Measurements from ENCODE around the gene METTL4. TPM values are rescaled to one million over a fixed set of nuclear protein-coding genes. Genes with fewer than 3 reads are reported as not detected.
A peak's percentile ranks its signal among the peaks of the same experiment; 100 is the strongest.

METTL4 gene
- total RNA-seq, 1 donor from 2014 or later: 9.0 TPM

DNA sequence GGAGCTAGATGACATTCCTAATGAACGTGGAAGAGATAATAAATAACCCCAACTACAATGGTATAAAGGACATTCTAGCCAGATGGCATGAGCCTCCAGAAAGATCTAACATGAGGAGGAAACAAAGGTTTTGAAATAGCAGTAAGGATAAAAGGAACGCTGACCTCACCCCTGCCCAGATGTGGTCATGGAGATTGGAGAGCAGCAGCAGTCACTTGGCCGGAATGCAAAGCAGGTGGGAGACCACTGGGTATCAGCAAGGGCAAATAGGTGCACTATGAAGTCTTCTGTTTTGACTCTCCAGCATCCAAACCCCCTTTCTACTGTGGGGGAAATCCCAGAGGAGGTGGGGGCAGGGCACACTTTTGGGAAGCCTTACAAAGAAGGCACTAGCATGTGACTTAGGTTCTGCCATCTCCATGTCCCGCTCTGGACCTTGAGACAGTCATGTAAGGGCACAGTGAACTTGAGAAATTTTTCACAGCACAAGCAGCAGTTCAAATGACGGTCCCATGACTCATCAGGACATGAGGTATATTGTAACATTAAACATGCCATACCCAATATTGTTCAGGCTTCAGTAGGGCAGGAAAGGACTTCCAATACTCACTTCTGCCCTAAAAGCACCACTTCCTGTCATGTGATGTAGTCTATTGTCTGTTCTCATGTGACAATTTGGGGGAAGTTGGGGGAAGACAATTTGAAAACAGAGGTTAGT lies 55.2 kb downstream of the METTL4 start:
- Histone ChIP-seq H3K9me3 (ENCODE audit: insufficient read depth, low read depth, low read length) (no peaks in the 10 kb centered on the region), H3K4me1 (ENCODE audit: insufficient read depth, low read length) (peaks cover 19% of the 10 kb centered on the region), H4K20me1 (ENCODE audit: insufficient read depth, low read length) (no peaks in the 10 kb centered on the region), H2AFZ (ENCODE audit: low read depth, low read length) (peak overlapping the region; percentile 37), H3K27me3 (ENCODE audit: insufficient read depth, low read length) (no peaks in the 10 kb centered on the region), H3K27ac (ENCODE audit: low read depth, low read length) (peak overlapping the region; percentile 97), H3K4me3 (ENCODE audit: insufficient read depth, low read depth, low read length) (peak overlapping the region; percentile 7), H3K4me2 (ENCODE audit: low read length) (peak overlapping the region; percentile 74), H3K36me3 (ENCODE audit: insufficient read depth, low read length) (no peaks in the 10 kb centered on the region), H3K9ac (ENCODE audit: low read length) (peak overlapping the region; percentile 71), H3K79me2 (ENCODE audit: insufficient read depth, low read length) (no peaks in the 10 kb centered on the region)
- peaks cover 29% of the 10 kb centered on the region for H3K4me1 Mint-ChIP-seq (ENCODE audit: low read depth, unreplicated experiment)
- H3K36me3 Mint-ChIP-seq (ENCODE audit: low read depth, unreplicated experiment): no peaks in the 10 kb centered on the region
- H3K27ac Mint-ChIP-seq (ENCODE audit: unreplicated experiment): peak overlapping the region; percentile 84
- TF ChIP-seq, protein P1, sequence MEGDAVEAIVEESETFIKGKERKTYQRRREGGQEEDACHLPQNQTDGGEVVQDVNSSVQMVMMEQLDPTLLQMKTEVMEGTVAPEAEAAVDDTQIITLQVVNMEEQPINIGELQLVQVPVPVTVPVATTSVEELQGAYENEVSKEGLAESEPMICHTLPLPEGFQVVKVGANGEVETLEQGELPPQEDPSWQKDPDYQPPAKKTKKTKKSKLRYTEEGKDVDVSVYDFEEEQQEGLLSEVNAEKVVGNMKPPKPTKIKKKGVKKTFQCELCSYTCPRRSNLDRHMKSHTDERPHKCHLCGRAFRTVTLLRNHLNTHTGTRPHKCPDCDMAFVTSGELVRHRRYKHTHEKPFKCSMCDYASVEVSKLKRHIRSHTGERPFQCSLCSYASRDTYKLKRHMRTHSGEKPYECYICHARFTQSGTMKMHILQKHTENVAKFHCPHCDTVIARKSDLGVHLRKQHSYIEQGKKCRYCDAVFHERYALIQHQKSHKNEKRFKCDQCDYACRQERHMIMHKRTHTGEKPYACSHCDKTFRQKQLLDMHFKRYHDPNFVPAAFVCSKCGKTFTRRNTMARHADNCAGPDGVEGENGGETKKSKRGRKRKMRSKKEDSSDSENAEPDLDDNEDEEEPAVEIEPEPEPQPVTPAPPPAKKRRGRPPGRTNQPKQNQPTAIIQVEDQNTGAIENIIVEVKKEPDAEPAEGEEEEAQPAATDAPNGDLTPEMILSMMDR (IDR thresholded peaks at IDR 0.05; ENCODE audit: insufficient read depth, low read depth, low read length): no peak
- peaks cover 2% of the 10 kb centered on the region for H3K9me3 Mint-ChIP-seq (ENCODE audit: unreplicated experiment)
- H3K4me3 Mint-ChIP-seq (ENCODE audit: unreplicated experiment): no peak overlapping the region
- H3K27me3 Mint-ChIP-seq (ENCODE audit: low read depth, unreplicated experiment): no peaks in the 10 kb centered on the region
- DNase-seq (ENCODE audit: low read depth) (peak; percentile 94), FAIRE-seq (peak; percentile 87)

DNA sequence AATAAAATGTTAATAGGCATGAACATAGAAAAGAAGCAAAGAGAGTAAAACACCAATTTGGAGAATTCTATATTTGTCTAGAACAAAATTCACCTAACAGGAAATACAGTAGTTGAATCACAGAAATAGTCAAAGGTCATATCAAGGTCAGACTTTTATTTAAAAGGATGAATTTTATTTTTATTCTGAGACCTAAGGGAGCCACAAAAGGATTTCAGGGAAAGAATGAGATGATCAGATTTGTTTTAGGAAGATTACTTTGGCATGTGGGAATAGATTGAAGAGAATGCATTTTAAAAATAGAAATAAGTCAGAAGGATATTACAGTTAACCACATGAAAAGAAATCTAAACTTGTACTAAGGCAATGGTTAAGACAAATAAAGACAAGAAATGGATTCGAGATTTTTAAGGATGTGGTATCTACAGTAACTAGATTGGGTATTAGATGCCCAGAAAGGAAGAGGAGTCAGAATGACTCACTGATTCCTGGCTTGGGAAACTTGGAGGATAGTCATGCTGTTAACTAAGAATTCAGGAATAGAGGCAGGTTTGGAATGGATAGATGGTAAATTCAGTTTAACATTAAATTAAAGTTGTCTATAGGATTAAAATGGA lies 56.0 kb downstream of the METTL4 start:
- peaks cover 2% of the 10 kb centered on the region for H3K9me3 Mint-ChIP-seq (ENCODE audit: unreplicated experiment)
- H2AFZ ChIP-seq (ENCODE audit: low read depth, low read length): no peak overlapping the region
- FAIRE-seq: peak; percentile 89
- H3K27me3 ChIP-seq (ENCODE audit: insufficient read depth, low read length): no peaks in the 10 kb centered on the region
- H3K4me2 ChIP-seq (ENCODE audit: low read length): peak overlapping the region; percentile 74
- H3K36me3 ChIP-seq (ENCODE audit: insufficient read depth, low read length): no peaks in the 10 kb centered on the region
- no peak overlapping the region for H3K4me3 Mint-ChIP-seq (ENCODE audit: unreplicated experiment)
- H3K27ac ChIP-seq (ENCODE audit: low read depth, low read length): peak overlapping the region; percentile 97
- H3K9ac ChIP-seq (ENCODE audit: low read length): peak overlapping the region; percentile 71
- TF ChIP-seq, protein P1 (IDR thresholded peaks at IDR 0.05; ENCODE audit: insufficient read depth, low read depth, low read length): no peak
- no peak for TF ChIP-seq EZH2 (IDR thresholded peaks at IDR 0.05; ENCODE audit: insufficient read depth, low read length)
- peak; percentile 96 for DNase-seq (ENCODE audit: low read depth)
- H3K79me2 ChIP-seq (ENCODE audit: insufficient read depth, low read length): no peaks in the 10 kb centered on the region
- H3K9me3 ChIP-seq (ENCODE audit: insufficient read depth, low read depth, low read length): no peaks in the 10 kb centered on the region
- H3K4me1 Mint-ChIP-seq (ENCODE audit: low read depth, unreplicated experiment): peaks cover 29% of the 10 kb centered on the region
- H3K36me3 Mint-ChIP-seq (ENCODE audit: low read depth, unreplicated experiment): no peaks in the 10 kb centered on the region
- no peaks in the 10 kb centered on the region for H4K20me1 ChIP-seq (ENCODE audit: insufficient read depth, low read length)
- H3K27me3 Mint-ChIP-seq (ENCODE audit: low read depth, unreplicated experiment): no peaks in the 10 kb centered on the region
- H3K4me3 ChIP-seq (ENCODE audit: insufficient read depth, low read depth, low read length): peak overlapping the region; percentile 7
- H3K4me1 ChIP-seq (ENCODE audit: insufficient read depth, low read length): peaks cover 19% of the 10 kb centered on the region
- peak overlapping the region; percentile 84 for H3K27ac Mint-ChIP-seq (ENCODE audit: unreplicated experiment)

DNA sequence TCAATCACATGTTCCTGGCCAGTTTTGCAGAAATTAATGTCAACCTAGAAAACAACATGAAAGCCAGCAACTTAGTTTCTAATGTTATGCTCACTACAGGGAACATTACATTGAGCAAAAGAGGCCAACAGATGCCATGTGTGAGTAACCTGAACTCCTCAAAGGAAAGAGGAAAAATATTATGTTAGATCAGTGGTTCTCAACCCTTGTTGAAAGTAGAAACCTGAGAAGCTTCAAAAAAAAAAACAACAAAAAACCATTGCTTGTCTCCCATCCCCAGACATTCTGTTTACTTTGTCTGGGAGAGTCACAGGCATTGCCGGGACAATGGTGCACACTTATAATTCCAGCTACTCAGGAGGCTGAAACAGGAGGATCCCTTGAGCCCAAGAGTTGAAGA lies 57.7 kb downstream of the METTL4 start:
- Histone ChIP-seq H3K4me1 (ENCODE audit: insufficient read depth, low read length) (peaks cover 19% of the 10 kb centered on the region), H3K9me3 (ENCODE audit: insufficient read depth, low read depth, low read length) (no peaks in the 10 kb centered on the region), H4K20me1 (ENCODE audit: insufficient read depth, low read length) (no peaks in the 10 kb centered on the region), H3K4me3 (ENCODE audit: insufficient read depth, low read depth, low read length) (no peak overlapping the region), H3K9ac (ENCODE audit: low read length) (no peak overlapping the region), H2AFZ (ENCODE audit: low read depth, low read length) (no peak overlapping the region), H3K79me2 (ENCODE audit: insufficient read depth, low read length) (no peaks in the 10 kb centered on the region), H3K27ac (ENCODE audit: low read depth, low read length) (no peak overlapping the region), H3K27me3 (ENCODE audit: insufficient read depth, low read length) (no peaks in the 10 kb centered on the region), H3K36me3 (ENCODE audit: insufficient read depth, low read length) (no peaks in the 10 kb centered on the region), H3K4me2 (ENCODE audit: low read length) (peak overlapping the region; percentile 8)
- FAIRE-seq: no peak
- Mint-ChIP-seq H3K27me3 (ENCODE audit: low read depth, unreplicated experiment) (no peaks in the 10 kb centered on the region), H3K36me3 (ENCODE audit: low read depth, unreplicated experiment) (no peaks in the 10 kb centered on the region), H3K9me3 (ENCODE audit: unreplicated experiment) (peaks cover 2% of the 10 kb centered on the region), H3K27ac (ENCODE audit: unreplicated experiment) (no peak overlapping the region), H3K4me1 (ENCODE audit: low read depth, unreplicated experiment) (peaks cover 28% of the 10 kb centered on the region), H3K4me3 (ENCODE audit: unreplicated experiment) (no peak overlapping the region)
- no peak for DNase-seq (ENCODE audit: low read depth)
- no peak for TF ChIP-seq EZH2 (IDR thresholded peaks at IDR 0.05; ENCODE audit: insufficient read depth, low read length)
- TF ChIP-seq, protein P1 (IDR thresholded peaks at IDR 0.05; ENCODE audit: insufficient read depth, low read depth, low read length): no peak

All from astrocyte (in vitro differentiated cells and primary cell).